GM18858 (cell line): Measurements from ENCODE around the gene RNF222.
"Not testable (repeated sequence)": the region's sequence is repeated elsewhere in the genome, so short reads cannot be mapped to it uniquely, and the experiment has no call there.

Experiments
- ATAC-seq: cut with Tn5 transposase; IDR thresholded peaks from one replicate; pipeline ENCODE4 v1.9.1; 2021; ENCODE audit not compliant: unreplicated experiment

The RNF222 gene

DNA sequence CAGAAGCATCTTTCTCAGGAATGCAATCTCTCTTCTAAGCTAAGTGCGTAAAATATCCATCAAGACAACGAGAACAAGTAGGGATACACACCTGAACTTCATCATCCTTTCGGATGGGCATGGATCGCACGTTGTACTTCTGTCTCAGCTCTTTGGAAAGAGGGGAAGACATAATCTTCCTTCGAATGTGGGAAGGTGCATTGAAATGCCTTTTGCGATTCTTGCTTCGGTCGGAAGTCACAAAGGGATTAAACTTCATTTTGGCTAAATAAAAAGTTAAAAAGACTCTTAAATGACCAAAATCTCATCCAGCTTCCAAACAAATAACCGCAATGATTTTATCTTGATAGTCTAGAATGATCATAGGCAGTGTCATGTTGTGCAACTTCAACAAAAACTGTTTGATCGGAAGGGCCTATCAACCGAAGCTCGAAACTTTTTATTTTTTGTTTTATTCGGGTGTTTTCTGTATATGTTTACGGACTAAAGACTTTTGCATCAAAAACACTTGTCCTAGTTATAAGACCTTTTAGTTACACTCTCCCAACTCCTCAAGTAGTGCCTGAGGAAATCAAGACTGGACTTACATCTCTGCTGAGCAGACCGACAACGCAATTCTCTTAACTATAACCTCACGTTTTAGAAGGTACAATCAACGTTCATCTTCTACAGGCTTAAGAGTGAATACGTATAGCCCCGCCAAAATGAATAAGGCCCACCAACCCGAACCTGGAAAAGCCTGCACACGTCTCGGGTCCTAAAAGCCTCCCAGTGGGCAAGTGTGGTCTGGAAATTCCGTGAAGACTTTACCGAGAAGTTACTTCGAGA lies 15.4 kb downstream of the RNF222 start:
- no peak for ATAC-seq

DNA sequence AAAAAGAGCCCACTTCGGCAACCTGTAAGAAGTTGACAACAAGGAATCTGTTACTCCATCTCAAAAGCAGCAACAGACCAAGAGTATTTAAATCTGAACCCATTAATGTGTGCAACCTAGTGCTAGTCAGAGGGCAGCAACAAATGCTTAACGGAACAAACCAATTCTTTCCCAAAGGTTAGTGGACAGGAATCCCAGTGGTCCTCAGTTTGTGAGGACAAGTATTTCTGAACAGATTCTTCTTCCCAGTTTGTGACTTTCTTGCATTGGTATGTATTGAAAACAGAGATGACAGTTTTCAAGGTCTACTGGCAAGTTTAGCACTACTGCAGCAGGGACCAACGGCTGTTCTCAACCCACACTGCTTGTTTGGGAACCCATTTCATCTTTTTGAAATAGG lies 17.6 kb downstream of the RNF222 start:
- ATAC-seq: no peak

DNA sequence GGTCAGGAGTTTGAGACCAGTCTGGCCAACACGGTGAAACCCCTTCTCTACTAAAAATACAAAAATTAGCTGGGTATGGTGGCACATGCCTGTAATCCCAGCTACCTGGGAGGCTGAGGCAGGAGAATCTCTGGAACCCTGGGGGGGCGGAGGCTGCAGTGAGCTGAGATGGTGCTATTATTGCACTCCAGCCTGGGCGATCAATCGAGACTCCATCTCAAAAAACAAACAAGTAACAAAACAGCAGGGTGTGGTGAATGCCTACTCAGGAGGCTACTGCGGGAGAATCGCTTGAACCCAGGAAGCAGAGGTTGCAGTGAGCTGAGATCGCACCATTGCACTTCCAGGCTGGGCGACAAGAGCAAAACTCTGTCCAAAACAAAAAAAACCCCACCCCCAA lies 19.5 kb downstream of the RNF222 start:
- ATAC-seq: not testable (repeated sequence)

DNA sequence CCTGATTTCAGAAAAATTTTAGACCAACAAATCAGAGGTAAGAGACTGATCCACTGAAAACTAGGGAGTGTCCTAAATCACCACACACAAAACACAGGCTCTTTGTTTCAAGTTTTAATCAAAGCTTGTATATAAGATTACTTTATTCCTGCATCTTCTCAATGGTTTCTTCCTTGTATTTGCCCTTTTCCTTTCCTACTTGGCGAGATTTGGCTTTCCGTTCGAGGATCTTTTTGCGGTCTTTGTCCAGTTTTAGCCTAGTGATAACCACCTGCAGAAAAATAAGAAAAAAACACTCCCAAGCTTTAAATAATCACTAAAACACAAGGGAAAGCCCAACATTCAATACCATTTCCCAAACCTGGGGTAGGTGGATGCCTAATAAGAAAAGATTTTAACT lies 20.2 kb downstream of the RNF222 start:
- ATAC-seq: no peak

DNA sequence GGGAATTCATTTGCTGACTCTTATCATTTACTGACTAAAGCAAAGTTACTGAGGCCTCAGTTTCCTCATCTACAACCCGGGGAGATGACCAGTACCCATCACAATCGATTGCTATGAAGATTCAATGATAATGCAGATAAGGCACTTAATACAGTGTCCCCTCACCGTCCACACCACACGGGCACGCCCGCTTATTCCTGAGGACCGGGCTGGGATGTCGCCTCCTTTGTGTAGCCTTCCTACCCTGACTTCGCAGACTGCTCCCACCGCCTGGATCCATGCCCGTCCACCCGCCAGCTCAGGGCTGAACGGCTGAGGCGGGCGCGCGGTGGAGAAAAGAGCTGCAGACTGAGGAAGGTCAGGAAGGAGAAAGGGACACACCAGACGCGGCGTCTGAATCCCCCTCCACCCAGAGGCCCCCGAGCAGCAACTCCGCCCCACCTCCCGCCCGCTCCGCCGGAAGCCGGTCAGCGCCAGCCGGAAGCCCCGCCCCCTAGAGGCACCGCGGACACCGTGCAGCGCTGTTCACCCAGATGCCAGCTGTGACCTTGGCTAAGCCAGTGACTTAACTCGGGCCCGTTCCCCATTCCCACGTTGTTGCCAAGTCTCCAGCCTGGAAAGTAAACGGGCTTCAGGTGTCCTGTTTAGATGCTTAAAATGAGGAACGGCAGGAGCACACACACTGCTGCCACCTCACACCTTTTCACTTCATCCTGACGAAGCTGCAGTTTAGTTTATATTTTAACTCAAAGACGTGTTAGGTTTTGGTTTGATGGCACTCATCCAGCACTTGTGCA lies 21.2 kb downstream of the RNF222 start, which contains the start of gene KRABD2:
KRABD2 (minus strand) TSS at position 434 of the 797 bp plus-strand sequence.
- ATAC-seq: peak; percentile 46

DNA sequence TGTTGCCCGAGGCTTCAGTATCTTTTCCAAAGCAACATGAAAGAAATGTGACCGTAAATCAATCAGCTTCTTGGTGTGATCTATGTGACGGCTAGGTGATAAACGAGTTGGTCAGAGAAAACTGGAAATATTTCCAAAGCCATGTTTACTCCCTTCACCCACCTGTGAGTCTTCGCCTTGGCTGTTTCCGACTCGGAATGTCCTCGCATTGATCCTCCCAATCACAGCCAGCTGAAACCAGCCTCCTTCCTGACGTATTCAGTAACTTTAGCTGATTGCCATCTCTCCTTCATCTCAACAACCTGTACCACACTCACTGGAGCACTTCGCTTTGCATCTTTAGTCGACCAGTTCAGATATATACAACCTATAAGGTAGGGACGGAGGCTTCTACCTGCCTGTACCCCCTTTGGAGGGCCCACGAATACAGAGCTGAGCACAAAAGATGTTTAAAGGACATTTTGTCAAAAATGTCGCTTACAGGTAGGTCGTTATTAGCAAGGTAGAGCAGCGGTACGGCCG lies 21.8 kb downstream of the RNF222 start:
- ATAC-seq: no peak

DNA sequence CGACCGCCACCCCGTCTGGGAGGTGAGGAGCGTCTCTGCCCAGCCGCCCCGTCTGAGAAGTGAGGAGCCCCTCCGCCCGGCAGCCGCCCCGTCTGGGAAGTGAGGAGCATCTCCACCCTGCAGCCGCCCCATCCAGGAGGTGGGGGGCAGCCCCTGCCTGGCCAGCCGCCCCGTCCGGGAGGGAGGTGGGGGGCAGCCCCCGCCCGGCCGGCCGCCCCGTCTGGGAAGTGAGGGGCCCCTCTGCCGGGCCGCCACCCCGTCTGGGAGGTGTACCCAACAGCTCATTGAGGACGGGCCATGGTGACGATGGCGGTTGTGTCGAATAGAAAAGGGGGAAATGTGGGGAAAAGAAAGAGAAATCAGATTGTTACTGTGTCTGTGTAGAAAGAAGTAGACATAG lies 23.8 kb downstream of the RNF222 start:
- not testable (repeated sequence) for ATAC-seq

DNA sequence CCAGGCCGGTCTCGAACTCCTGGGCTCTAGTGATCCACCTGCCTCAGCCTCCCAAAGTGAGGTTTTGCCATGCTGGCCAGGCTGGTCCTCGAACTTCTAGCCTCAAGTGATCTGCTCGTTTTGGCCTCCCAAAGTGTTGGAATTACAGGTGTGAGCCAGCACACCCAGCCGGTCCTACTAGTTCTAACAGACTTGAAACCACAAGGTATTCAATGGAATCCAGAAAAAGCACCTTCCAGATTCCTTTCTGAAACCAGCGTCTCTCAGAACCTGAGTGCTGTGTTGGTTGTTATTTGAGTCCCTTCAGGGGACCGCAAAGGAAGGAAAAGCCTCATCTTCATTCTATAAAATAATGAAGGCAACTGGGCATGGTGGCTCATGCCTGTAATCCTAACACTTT lies 25.2 kb downstream of the RNF222 start:
- ATAC-seq: no peak

DNA sequence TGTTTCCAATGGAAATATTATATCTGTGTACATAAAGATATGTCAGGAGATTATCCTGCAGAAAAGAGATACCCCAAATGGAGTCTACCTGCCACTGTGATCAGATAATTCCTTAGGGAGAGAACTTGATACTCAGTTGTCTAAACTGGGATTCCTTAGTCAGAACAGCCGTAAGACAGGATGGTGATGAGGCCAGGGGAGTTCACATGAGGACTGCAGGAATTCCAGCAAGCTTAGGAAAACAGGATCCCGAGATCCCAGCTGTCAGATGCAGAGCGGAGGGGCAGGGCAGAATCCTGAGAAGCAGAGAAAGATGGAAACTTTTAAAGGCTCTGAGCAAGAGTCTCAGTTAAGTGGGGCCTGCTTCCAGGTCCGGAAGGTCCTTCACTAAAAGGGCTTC lies 25.8 kb downstream of the RNF222 start:
- ATAC-seq: no peak

DNA sequence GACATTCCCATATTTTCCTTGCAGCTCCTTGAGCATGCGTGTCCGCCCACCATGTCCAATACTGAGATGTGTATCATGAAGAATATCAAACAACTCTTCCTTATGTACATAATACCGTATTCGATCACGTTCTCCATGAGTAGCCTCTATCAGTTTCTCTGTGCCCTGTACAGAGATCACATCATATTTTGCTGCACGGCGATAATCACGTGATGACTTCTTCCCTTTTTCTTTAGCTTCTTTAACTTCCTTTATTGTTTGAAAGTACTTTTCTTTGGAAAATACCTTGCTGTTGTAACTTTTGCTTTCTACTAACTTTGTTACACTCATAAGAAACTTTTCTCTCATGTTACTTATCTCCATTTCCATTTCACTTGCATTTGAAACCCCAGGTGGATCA lies 27.7 kb downstream of the RNF222 start:
- no peak for ATAC-seq

DNA sequence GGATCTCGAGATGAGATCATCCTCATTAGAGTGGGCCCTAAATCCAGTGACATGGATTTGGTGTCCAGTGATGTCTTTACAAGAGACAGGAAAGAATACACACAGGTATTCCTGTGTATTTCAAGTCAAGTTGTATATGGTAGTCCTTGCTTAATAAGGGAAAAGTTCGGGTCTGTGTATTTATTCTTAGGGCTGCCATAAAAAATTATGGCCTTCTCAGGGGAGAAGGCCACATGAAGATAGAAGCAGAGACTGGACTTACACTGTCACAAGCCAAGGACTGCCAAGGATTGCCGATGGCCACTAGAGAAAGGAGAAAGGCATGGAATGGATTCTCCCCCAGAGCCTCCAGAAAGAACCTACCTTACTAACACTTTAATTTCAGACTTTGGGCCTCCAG lies 29.4 kb downstream of the RNF222 start:
- no peak for ATAC-seq

DNA sequence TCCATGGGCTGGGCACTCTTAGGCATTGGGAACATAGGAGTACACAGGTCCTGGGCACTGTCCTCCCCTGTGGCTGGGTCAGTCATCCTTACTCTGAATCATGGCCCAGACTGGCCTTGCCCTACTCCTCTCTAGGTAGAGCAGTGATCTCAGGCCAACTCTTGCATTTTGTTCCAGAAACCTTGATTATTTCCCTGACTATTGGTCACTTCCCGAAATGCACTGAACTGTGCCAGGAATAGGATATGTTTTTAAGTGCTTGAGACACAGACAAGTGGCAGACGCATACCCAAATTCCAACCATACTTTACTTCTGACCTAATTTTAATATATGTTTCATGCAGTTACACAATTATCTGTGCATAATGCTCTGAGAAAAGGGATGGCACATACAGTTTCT lies 31.4 kb downstream of the RNF222 start:
- no peak for ATAC-seq

DNA sequence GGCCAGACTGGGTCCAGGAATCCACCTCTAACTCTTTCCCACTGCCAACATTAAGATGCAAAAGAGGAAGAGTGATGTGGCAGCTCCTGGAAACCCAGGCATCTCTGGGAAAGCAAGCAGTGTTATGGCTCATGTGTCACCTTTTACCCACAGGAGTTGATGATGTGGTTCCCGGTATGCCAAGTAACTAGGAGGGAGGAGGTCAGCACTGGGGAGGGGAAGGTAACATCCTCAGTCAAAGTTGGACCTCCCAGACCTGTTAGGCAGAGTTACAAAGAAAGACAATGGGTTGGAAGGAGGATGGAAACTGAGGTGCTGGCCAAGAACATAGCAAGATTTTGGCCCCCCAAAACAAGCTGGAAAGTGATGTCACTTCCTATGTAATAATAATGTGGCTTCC lies 32.5 kb downstream of the RNF222 start:
- no peak for ATAC-seq

DNA sequence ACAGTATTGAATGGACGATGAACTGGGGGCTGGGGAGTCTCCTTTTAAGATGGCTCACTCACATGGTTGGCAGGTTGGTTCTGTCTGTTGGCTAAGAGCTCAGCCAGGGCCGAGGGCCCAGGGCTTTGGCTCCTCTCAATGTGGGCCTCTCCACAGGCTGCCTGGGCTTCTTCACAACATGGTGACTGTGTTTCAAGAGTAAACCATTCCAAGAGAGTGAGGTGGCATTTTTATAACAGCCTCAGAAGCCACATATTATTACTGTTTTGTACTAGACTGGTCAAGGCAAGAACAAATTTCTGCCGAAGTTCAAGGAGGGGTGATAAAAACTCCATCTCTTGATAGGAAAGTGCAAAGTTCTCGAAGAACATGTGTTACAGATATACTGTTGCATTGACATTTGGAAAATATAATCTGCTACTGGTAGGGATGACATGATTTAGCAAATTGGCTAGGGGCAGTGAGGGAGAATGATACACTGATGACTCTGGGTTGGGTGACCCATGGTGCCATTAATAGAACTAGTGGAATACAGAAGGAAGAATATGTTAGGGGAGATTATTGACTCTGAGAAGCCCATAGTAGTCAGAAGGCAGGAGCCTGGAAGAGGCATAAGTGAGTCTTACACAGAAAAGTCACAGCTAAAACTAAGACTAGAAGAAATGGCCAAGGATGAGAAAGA lies 34.8 kb downstream of the RNF222 start:
- no peak for ATAC-seq

DNA sequence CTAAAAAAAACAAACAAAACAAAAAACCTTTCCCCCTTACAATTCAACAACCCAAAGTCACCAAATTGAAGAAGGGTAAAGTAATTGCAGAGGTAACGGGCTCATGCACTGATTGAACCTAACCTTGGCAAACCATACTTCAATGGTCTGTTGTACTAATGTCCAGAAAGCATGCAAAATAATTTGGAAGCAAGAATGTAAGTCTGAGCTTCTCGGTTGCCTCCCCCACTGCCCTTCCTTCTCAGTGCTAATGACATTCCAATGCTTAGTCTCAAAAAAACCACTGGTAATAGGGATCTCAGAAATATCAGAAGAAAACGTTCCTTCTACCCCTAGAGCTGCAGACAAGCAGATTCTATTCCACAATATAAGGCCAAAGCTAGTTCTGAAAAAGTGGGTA lies 36.9 kb downstream of the RNF222 start:
- ATAC-seq: no peak

DNA sequence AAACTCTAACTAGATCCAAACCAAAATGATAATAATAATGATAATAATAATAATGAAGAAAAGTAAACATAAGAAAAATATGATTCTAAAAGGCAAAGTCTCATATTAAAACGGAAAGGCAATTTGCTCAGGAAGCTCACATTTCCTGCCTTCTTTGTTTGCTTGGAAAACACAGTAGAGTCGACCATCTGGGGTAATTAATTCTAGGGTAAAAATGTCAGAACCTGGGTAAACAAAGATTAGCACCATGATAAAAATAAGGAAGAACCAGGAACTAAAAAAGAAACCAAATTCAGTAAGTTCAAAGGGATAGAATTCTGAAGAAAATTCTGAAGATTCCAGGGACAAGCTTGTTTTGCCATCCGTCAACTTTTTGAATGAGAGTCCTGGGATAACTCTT lies 37.4 kb downstream of the RNF222 start:
- no peak for ATAC-seq

DNA sequence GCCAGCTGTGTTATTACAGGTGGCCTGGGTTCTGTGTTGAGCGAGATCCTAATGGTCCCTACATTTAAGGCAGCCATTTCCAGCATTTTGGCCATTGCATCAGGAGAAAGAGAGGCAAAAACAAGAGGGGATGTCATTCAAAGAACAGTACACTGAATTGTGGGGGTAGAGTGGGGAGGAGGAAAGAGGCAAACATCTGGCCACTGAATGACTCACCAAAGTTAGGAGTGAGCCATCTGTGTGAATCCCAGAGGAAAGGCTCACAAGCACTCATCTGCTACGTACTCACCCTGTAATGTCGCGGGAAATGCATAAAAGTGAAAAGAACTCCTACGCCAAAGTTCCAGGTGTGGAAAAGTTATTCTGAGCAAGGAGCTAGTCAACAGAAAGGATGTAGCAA lies 37.9 kb downstream of the RNF222 start:
- ATAC-seq: no peak

DNA sequence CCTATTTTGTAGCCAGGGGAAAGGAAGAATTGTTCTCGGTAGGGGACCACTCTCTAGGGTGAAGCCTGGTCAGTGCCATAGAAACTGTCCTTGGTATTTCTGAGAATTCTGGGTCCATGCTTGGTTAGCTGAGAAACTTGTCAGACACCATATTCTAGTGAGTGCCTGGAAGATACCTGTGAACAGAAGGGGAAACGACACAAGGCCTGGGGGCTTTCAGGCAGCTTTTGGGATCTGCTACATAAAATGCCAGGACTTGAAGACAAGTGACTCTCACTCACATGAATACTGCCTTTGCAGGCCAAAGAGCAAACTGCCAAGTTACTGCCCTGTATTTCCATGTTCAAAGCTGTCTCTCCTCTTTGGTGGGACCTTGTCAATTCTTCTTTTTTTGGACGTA lies 39.7 kb downstream of the RNF222 start:
- ATAC-seq: no peak

DNA sequence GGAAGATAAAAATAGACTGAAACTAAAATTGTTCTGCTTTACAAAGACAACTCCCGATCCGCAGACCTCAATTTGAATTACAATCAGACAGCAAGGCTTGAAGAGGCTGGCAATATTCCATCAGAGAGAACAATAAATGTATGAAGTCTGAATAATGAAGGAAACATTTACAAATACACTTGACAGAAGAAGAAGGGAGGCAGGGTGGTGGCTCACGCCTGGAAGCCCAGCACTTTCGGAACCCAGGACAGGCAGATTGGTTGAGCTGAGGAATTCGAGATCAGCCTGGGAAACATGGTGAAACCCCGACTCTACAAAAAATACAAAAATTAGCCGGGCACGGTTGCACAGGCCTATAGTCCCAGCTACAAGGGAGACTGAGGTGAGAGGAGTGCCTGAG lies 43.4 kb downstream of the RNF222 start:
- no peak for ATAC-seq

DNA sequence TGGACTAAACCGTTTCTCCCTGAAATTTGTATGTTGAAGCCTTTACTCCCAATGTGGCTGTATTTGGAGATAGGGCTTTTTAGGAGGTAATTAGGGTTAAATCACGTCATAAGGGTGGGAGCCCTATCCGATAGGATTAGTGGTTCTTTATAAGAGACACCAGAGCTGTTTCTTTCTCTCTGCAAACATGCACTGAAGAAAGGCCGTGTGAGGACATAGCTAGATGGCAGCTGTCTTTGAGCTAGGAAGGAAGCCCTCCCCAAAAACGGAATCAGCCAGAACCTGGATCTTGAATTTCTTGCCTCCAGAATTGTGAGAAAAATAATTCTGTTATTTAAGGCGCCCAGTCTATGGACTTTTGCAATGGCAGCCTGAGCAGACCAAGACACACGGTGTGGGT lies 43.9 kb downstream of the RNF222 start:
- ATAC-seq: no peak

DNA sequence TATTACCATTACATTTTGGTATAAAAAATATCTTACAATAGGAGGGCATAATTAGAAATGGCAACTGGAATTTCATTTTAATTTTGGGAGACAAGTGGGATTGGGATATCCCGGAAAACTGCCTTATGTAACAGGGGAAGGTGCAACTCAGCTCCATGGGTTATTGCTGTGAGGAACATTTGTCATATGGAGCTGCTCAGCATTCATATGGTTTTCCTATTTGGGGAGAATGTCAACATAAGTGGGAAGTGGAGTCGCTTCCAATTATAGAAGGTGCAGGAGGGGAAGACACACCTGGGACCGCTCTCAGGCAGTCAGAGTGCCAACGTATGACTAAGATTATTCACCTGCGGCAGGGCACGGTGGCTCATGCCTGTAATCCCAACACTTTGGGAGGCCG lies 47.3 kb downstream of the RNF222 start:
- no peak for ATAC-seq

DNA sequence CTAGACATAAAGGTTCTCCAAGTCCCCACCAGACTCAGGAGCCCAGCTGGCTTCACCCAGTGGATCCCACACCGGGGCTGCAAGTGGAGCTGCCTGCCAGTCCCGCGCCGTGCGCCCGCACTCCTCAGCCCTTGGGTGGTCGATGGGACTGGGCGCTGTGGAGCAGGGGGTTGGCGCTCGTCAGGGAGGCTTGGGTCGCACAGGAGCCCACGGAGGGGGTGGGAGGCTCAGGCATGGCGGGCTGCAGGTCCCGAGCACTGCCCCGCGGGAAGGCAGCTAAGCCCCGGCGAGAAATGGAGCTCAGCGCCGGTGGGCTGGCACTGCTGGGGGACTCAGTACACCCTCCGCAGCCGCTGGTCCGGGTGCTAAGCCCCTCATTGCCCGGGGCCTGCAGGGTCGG lies 50.6 kb downstream of the RNF222 start:
- ATAC-seq: not testable (repeated sequence)
